ENCODE data around the gene CPTP.

GRCh38 chr1:1352786-1353388 lies 28.3 kb downstream of the CPTP start:
- TF ChIP-seq CTCF (IDR thresholded peaks at IDR 0.05; ENCODE audit: insufficient read depth, low read length, poor library complexity, severe bottlenecking), result no peak
- no peak for TF ChIP-seq EZH2phosphoT487 (conservative IDR thresholded peaks at IDR 0.05; ENCODE audit: low read length)
